ENCODE measurements around the gene CTBP2. TPM values are rescaled to one million over a fixed set of nuclear protein-coding genes. Genes with fewer than 3 reads are reported as not detected.

Gene CTBP2
- total and polyA plus RNA-seq, 10 of the 15 experiments (the other 5 are each of a cell fraction or from before 2014, with no cell fraction given): 0.02 to 0.72 (median 0.06) TPM; not detected in 2

GRCh38 chr10:125149680-125150047 lies 10.7 kb downstream of the CTBP2 start (continued):
- TF ChIP-seq HDAC6 (IDR thresholded peaks at IDR 0.05; ENCODE audit: unreplicated experiment): no peak
- TF ChIP-seq SIN3A (IDR thresholded peaks at IDR 0.05; ENCODE audit: low read depth, low read length): no peak
- no peak for TF ChIP-seq NR2C2 (IDR thresholded peaks at IDR 0.05; ENCODE audit: borderline replicate concordance, control insufficient read depth, insufficient read length, low read depth)
- TF ChIP-seq, protein P1, sequence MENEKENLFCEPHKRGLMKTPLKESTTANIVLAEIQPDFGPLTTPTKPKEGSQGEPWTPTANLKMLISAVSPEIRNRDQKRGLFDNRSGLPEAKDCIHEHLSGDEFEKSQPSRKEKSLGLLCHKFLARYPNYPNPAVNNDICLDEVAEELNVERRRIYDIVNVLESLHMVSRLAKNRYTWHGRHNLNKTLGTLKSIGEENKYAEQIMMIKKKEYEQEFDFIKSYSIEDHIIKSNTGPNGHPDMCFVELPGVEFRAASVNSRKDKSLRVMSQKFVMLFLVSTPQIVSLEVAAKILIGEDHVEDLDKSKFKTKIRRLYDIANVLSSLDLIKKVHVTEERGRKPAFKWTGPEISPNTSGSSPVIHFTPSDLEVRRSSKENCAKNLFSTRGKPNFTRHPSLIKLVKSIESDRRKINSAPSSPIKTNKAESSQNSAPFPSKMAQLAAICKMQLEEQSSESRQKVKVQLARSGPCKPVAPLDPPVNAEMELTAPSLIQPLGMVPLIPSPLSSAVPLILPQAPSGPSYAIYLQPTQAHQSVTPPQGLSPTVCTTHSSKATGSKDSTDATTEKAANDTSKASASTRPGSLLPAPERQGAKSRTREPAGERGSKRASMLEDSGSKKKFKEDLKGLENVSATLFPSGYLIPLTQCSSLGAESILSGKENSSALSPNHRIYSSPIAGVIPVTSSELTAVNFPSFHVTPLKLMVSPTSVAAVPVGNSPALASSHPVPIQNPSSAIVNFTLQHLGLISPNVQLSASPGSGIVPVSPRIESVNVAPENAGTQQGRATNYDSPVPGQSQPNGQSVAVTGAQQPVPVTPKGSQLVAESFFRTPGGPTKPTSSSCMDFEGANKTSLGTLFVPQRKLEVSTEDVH (IDR thresholded peaks at IDR 0.05; ENCODE audit: low read depth, partially characterized antibody): no peak

- CTCF ChIA-PET: no interaction called here
- Histone ChIP-seq H4K20me1 (ENCODE audit: control insufficient read depth, insufficient read depth) (no peaks in the 10 kb centered on the region; the same call in 1 of the 2 replicates), H3K4me3 (no peak overlapping the region), H3K9ac (ENCODE audit: control insufficient read depth, insufficient read depth, low read length) (no peak overlapping the region), H3K79me2 (ENCODE audit: control insufficient read depth, insufficient read depth, low read length) (no peaks in the 10 kb centered on the region), H3K27ac (ENCODE audit: control insufficient read depth, insufficient read depth) (no peak overlapping the region), H3K27me3 (replicated peaks in 1 of 2; ENCODE audit: control insufficient read depth in 2 of 2, insufficient read depth in 2 of 2, low read length in 1 of 2) (peaks cover 4 to 5% of the 10 kb centered on the region in 2 experiments; a peak in 2 of 4 replicates), H3K4me2 (ENCODE audit: control insufficient read depth, insufficient read depth) (no peak overlapping the region), H3K4me1 (ENCODE audit: control insufficient read depth, insufficient read depth, low read length) (peaks cover 3% of the 10 kb centered on the region; the same call in 1 of the 2 replicates), H3K9me3 (replicated peaks; ENCODE audit: control insufficient read depth, insufficient read depth, low read length) (no peaks in the 10 kb centered on the region), H3K36me3 (ENCODE audit: control insufficient read depth in 2 of 2, insufficient read depth in 2 of 2, low read length in 1 of 2) (no peaks in the 10 kb centered on the region), H2AFZ (ENCODE audit: control insufficient read depth, low read depth, low read length) (no peak overlapping the region)
- TF ChIP-seq, protein P2, sequence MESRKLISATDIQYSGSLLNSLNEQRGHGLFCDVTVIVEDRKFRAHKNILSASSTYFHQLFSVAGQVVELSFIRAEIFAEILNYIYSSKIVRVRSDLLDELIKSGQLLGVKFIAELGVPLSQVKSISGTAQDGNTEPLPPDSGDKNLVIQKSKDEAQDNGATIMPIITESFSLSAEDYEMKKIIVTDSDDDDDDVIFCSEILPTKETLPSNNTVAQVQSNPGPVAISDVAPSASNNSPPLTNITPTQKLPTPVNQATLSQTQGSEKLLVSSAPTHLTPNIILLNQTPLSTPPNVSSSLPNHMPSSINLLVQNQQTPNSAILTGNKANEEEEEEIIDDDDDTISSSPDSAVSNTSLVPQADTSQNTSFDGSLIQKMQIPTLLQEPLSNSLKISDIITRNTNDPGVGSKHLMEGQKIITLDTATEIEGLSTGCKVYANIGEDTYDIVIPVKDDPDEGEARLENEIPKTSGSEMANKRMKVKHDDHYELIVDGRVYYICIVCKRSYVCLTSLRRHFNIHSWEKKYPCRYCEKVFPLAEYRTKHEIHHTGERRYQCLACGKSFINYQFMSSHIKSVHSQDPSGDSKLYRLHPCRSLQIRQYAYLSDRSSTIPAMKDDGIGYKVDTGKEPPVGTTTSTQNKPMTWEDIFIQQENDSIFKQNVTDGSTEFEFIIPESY (IDR thresholded peaks at IDR 0.05): no peak
- TF ChIP-seq RUNX3 (IDR thresholded peaks at IDR 0.05; ENCODE audit: low read length) (no peak), CREM (IDR thresholded peaks at IDR 0.05; ENCODE audit: low read depth) (no peak), YY1 (IDR thresholded peaks at IDR 0.05; ENCODE audit: low read depth, low read length) (no peak), STAT1 (conservative IDR thresholded peaks at IDR 0.05) (no peak), SMARCA5 (IDR thresholded peaks at IDR 0.05) (no peak), CBX3 (IDR thresholded peaks at IDR 0.05; ENCODE audit: borderline replicate concordance, low read depth) (no peak), RELB (IDR thresholded peaks at IDR 0.05; ENCODE audit: low read depth) (no peak), DPF2 (IDR thresholded peaks at IDR 0.05) (no peak), SKIL (IDR thresholded peaks at IDR 0.05; ENCODE audit: low read depth, poor library complexity, severe bottlenecking) (no peak)
- TF ChIP-seq, protein P3, sequence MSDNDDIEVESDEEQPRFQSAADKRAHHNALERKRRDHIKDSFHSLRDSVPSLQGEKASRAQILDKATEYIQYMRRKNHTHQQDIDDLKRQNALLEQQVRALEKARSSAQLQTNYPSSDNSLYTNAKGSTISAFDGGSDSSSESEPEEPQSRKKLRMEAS (IDR thresholded peaks at IDR 0.05; ENCODE audit: low read depth, low read length): no peak
- no peak for DNase-seq (ENCODE audit: low read depth, low spot score)
- no TSS peak for BruUV-seq (replicated peaks)
- no peak for ATAC-seq
- RAD21 ChIA-PET (ENCODE audit: unreplicated experiment): no interaction called here
- no peak for FAIRE-seq
- in situ Hi-C loops (cut with MboI): no loop called here
- POLR2A ChIA-PET: no interaction called here
- WGBS (ENCODE audit: insufficient coverage, insufficient replicate concordance, low lambda C conversion rate, missing lambda C conversion rate): 46% methylated on average over 12 of the region's 12 CpGs
- intact Hi-C loops (cut with micrococcal nuclease; ENCODE audit: unreplicated experiment): no loop called here
- SMC1A ChIA-PET (ENCODE audit: uncharacterized antibody, unreplicated experiment): no interaction called here
Measured at GRCh38 chr10:125149036-125149679, 11.2 kb downstream of the CTBP2 start.

All from GM12878 (cell line).